WI38 (cell line): Measurements from ENCODE around the gene MON2.

ENCODE experiments used
- H3K4me3 ChIP-seq: 2 replicates; pipeline ENCODE4 v1.5.1; 2011; ENCODE audit warnings: low read depth, mild to moderate bottlenecking, control low read depth, low read length
- CTCF ChIP-seq: IDR thresholded peaks from 2 replicates; pipeline ENCODE4 v1.5.1; 2012; ENCODE audit warnings: low read depth, mild to moderate bottlenecking, control low read depth, low read length

Gene MON2

GRCh38 chr12:62533755-62534107, 67.1 kb downstream of the MON2 start:
- H3K4me3 ChIP-seq: no peak overlapping the region
- TF ChIP-seq CTCF: no peak

GRCh38 chr12:62536546-62536945, 69.9 kb downstream of the MON2 start:
- no peak for TF ChIP-seq CTCF
- no peak overlapping the region for H3K4me3 ChIP-seq

- H3K4me3 ChIP-seq: no peak overlapping the region
- TF ChIP-seq CTCF: no peak
These were observed 70.9 kb downstream of the MON2 start for GRCh38 chr12:62537551-62537950.

- no peak for TF ChIP-seq CTCF
- H3K4me3 ChIP-seq: no peak overlapping the region
These were observed 73.7 kb downstream of the MON2 start for GRCh38 chr12:62540354-62540753.

GRCh38 chr12:62542814-62543213, 76.2 kb downstream of the MON2 start:
- H3K4me3 ChIP-seq: no peak overlapping the region
- TF ChIP-seq CTCF: no peak

GRCh38 chr12:62543324-62543723, 76.7 kb downstream of the MON2 start:
- no peak for TF ChIP-seq CTCF
- no peak overlapping the region for H3K4me3 ChIP-seq

- H3K4me3 ChIP-seq: no peak overlapping the region
- no peak for TF ChIP-seq CTCF
These were observed 77.1 kb downstream of the MON2 start for GRCh38 chr12:62543741-62544140.
